LNCAP (cell line): ENCODE results near the gene SLC18A3.

Experiments used
- CTCF ChIP-seq: fragments of 450-650 bp; IDR thresholded peaks from 2 replicates; pipeline ENCODE4 v1.5.1; 2017; ENCODE audit warnings: mild to moderate bottlenecking

The SLC18A3 gene

DNA sequence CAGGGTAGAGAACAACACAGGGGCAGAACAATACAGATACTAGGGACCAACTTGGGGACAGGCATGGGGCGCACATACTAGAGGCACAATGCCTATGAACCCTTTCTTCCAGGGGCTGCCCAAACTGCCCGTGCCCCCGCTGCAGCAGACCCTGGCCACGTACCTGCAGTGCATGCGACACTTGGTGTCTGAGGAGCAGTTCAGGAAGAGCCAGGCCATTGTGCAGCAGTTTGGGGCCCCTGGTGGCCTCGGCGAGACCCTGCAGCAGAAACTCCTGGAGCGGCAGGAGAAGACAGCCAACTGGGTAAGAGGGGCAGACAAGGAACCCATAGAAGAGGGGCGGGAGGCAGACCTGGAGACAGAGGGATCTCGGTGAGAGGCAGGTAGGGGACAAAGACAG is 9.5 kb downstream of the SLC18A3 start:
- no peak for TF ChIP-seq CTCF

DNA sequence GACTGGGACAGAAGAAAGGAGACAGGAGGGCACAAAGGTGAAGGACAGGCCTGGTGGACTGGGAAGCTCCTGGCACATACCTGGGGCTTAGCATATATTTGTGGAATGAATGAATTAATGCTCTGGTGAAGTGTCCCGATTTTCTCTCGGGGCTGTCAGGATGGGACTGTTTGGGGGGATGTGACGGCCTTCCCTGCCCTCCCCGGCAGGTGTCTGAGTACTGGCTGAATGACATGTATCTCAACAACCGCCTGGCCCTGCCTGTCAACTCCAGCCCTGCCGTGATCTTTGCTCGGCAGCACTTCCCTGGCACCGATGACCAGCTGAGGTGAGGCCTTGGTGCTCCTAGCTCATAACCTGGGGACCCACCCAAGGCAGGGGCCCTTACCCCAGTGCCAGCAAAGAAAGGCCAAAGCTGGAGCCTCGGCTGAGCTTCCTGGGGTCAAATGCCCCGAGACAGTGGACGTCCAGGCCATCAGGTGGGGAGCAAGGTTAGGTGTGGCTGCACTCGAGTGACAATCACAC is 10.2 kb downstream of the SLC18A3 start:
- TF ChIP-seq CTCF = no peak

DNA sequence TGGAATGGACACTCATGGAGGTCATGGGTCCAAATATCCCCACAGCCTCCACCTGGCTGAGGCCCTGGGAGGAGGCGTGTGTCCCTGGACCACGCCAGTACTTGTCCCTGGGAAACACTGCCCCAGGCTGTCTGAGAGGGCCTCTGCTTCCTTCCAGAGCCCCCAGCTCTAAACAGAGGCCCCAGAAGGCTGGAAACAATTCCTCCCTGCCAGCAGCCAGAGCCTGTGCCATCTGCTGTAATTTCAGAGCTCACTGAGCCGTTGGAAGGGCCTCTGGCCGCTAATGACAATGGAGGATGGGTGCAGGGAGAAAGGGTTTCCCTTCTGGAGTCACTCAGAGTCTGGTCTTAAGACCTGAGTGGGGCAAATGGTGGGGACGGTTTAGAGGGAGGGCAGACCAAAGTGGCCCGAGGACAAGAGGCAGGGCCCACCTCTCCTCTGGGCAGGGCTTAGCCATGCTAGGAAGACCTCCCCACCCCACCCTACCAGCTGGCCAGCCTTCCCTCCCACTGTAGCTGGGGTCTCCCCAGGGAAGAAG is 10.8 kb downstream of the SLC18A3 start:
- no peak for TF ChIP-seq CTCF

GRCh38 chr10:49621561-49621960 is 11.5 kb downstream of the SLC18A3 start:
- no peak for TF ChIP-seq CTCF

- no peak for TF ChIP-seq CTCF
These were observed 12.6 kb downstream of the SLC18A3 start for GRCh38 chr10:49622426-49623425.

DNA sequence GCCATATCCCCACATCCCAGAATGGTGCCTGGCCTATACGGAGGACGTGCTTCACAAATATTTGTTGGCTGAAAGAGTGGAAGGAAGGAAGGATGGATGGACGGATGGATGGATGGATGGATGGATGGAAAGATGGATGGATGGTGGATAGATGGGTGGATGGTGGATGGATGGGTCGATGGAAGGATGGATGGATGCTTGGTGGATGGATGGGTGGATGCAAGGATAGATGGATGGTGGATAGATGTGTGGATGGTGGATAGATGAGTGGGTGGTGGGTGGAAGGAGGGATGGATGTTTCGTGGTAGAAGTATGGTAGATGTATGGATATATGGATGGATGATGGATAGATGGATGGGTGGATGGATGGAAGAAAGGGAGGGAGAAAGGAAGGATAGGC is 14.5 kb downstream of the SLC18A3 start:
- no peak for TF ChIP-seq CTCF

DNA sequence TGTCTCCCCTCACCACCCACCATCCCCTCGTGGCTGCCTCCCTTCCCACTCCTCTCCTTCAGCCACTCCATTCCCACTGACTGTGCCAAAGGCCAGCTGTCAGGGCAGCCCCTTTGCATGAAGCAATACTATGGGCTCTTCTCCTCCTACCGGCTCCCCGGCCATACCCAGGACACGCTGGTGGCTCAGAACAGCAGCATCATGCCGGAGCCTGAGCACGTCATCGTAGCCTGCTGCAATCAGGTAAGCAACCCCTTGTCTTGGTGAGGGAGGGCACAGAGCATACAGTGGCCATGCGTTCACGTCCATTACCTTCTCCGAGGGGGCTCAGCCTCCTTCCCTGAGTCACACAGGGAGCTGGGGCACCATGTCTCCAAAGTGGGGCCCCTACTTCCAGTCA is 15.3 kb downstream of the SLC18A3 start:
- no peak for TF ChIP-seq CTCF
